Measurements from ENCODE around the gene UMOD.

The UMOD gene

GRCh38 chr16:20352615-20353014 lies at the start of gene UMOD:
Gene UMOD, minus strand, starts transcription at chr16:20352715. Its CDS starts 1,978 bp downstream, at chr16:20350737.
- no peak for DNase-seq

DNA sequence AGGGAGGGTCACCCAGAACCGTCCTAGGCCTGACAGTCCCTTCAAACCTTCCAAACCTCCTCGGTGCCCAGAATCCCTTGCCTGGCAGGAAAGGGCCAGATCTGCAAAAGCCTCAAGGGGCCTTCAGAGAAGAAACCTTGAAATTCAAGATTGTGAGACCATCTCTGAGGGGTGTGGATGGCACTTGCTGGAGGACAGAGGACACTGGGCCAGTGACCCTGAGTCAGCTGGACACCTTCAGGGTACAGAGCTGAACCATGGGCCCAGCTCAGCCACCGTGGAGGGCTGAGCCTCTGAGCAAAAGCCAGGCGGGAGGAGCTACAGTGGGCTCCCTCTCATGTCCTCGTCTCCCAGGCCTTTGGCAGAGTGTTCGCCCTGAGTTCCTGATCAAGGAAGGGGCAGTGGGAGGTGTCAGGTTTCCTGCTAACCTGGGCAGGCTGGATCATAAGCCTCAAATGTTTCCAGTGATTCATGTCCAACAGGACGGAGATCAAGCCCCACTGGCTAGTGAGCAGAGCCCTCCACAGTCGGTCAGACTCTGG lies 49.0 kb upstream of the UMOD start:
- DNase-seq = no peak

GRCh38 chr16:20401066-20401465 lies 48.6 kb upstream of the UMOD start:
- no peak for DNase-seq

DNA sequence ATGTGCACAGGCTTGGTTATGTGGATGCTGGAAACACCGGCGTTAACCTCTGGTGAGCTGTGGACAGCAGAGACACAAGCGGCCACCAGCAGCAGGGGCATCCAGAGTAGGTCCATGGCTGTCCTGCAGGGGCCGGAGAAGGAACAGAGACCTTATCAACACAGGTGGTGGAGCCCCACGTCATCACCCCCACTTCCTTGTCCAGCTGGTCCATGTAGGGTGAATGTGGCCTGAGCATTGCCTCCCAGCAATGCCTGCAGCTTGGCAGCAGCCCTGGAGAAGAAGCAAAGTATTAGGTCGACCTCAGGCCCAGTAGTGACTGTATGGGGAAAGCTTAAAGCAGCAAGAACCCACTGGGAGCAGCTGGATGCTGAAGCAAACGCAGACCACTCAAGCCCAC lies 46.7 kb upstream of the UMOD start:
- DNase-seq = no peak

GRCh38 chr16:20398603-20399002 lies 46.1 kb upstream of the UMOD start:
- DNase-seq = no peak

GRCh38 chr16:20397468-20398074 lies 45.1 kb upstream of the UMOD start:
- DNase-seq = no peak

DNA sequence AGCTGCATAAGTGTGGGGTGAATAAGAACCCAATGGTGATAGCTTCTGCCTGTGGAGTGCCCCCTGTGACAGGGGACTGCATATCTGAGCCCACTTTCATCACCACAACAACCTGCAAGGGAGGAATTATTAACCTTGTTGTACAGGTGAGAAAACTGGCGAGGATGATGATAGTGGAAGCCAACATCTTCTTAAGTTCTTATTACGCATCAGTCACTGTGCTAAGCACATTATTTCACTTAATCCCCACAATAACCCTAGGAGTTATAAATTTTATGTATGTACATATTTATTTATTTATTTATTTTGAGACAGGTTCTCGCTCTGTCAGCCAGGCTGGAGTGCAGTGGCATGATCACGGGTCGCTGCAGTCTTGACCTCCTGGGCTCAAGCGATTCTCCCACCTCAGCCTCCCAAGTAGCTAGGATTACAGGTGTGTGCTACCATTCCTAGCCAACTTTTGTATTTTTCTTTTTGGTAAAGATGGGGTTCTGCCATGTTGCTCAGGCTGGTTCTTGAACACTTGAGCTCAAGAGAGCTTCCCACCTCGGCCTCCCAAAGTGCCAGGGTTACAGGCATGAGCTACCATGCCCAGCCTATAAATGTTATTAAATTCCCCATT lies 44.4 kb upstream of the UMOD start:
- no peak for DNase-seq

DNA sequence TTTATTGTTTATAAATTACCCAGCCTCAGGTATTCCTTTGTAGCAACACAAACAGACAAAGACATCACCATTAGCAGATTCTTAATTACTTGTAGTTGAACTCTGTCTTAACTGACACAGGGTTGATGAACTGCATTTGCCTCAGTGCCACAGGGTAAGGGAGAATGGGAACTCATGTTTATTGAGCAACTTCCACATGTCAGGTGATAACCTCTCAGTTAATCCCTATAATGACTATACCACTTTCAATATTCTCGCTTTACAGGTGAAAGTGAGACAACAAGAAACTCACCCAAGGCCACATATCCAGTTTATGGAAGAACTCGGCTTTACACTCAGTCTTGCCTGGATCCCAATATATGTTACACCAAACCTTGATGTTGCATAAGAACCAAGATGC lies 43.4 kb upstream of the UMOD start:
- DNase-seq = no peak

DNA sequence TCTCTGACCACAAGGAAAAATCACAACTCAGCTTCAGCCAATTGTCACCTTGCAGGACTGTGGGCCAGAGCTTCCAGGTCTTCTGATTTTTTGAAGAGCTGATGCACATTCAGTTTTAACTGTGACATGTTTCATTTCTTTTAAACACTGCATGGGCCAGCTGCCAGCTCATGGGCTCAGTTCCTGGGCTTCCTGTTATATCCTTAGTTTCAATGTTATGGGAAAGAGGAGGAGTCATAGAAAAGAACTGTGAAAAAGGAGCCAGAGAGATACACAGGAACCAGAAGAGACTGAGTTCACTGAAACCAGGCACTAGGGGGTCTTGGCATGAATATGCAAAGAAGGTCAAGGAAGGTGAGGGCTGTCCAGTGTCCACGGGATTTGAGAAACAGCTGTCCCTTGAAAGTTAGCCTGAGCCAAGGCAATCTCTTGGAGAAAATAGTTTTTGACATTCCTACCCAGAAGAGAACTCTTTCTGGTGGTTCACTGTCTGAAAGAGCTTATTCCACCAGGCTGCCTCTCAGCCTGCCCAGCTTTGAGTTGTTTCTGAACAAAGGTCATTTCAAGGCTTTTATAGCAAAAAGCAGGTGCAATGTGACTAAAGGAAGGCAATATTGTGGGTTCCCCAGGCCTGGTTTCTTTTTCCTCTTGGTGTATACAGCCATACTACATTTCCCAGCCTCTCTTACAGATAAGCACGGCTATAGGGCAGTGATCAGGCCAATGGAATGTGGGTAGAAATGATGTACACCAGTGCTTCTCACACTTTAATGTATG lies 41.5 kb upstream of the UMOD start:
- DNase-seq = no peak

GRCh38 chr16:20391045-20391444 lies 38.5 kb upstream of the UMOD start:
- no peak for DNase-seq

DNA sequence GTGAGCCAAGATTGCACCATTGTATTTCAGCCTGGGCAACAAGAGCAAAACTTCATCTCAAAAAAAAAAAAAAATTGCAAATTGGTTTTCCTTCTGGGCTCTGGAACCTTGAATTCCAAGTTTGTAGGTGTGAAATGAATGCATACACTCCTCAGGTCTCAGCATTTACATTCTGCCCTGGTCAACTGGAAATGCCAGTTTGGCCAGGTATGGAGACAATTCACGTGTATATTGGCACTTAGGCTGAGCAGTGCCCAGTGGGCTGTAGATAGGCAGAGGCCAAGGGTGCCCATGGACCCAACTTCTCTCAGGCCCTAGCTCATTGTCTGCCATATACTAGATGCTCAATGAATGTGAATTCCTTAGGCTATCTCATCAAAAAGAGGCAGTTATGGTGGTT lies 36.3 kb upstream of the UMOD start:
- DNase-seq = no peak

DNA sequence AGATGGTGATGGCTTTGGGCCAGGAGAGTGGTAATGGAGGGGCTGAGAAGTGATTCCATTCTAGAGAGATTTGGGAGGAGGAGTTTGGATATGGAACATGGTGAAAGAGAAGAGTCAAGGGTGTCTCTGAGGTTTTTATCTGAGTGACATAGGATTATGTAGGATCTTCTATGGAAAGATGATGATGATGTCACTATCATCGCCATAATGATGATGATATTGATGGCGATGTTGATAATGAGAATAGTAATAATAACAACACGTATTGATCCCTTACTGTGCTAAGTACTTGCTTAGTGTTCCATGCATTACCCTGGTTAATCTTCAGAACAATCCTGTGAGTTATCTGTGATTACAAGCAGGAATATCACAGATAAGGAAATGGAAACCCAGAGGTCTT lies 35.5 kb upstream of the UMOD start:
- DNase-seq = no peak

GRCh38 chr16:20385844-20386832 lies 33.6 kb upstream of the UMOD start:
- no peak for DNase-seq

DNA sequence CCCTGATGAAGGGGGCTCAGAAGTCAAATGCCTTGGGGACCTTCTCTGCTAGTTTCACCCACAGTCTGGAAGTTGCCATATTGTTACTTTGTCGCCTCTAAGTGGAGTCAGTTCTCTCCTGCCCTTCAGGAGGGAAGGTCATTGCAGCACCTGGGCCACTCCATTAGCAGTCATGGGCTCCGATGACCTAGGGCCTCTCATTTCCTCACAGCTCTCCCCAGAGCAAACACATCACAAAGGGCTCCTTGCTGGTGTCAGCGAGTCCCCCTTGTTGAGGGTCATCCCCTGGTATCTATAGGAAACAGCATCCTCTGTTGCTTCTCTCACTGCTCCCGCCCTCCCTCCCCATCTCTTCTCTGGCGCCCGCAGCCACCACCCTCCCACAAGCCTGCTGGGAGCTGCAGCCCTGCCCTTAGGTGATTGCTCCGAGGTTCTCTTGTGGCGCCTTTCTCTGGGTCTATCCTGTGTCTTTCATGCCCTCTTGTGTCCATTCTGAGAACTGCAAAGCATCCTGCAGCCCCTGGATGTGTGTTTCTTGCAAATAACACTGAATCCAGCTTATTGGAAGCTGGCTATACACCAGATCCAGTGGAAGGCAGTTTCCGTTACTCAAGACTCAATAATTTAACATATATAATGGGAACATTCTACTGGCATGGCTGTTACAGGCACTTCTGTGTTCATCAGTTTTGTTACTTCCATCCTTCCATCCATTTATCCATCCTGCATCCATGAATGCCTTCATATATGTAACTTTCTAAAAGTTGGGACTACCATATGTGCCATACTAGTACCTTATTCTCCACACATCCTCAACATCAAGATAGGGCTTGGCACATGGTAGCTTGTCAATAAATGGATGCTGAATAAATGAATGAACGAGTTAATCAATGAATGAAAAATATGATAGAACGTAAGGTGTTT lies 30.9 kb upstream of the UMOD start:
- no peak for DNase-seq

GRCh38 chr16:20382202-20382948 lies 29.9 kb upstream of the UMOD start:
- DNase-seq = no peak

- DNase-seq = no peak
These were observed 28.3 kb upstream of the UMOD start for GRCh38 chr16:20380782-20381181.

DNA sequence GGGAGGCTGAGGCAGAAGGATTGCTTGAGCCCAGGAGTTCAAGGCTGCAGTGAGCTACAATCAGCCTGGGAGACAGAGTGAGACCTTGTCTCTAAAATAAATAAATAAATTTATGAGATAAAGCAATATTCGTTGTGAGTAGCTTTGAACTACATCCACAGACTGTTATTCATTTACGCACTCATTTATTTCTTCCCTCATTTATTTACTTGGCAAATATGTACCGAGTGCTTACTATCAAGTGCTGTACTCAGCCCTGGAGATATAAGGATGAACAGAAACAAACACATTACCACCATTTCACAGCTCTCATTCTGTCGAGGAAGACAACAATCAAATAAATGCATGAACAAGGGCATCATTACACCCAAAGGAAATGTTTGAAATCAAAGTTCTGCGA lies 24.7 kb upstream of the UMOD start:
- DNase-seq = no peak

GRCh38 chr16:20372701-20373100 lies 20.2 kb upstream of the UMOD start:
- DNase-seq = no peak

DNA sequence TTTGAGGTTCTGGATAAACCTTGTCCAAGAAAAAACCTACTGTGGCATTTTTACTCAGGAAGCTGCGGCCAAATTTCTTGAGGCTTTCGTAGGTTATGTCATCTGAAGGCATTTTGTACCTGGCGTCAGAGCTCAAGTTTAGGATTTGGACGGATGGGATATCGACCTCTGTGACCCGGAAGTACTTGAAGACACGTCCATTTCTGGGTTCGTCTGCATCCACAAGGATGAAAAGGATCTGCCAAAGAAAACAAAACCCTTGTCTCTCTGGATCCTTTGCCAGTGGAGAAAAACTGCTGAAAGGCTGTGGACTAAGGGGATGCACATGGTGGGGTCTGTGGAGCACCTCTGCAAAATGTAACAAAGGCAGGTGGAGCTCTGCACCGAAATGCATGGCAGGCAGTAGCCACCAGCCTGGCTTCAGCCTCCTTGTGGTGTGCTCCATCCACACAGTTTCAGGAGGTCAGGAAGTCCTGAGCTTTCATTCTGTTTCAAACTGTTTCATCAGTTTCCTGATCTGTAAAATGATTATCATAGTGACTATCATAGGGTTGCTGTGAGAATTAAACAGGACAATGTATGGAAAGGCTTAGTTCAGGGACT lies 17.0 kb upstream of the UMOD start:
- DNase-seq = no peak

DNA sequence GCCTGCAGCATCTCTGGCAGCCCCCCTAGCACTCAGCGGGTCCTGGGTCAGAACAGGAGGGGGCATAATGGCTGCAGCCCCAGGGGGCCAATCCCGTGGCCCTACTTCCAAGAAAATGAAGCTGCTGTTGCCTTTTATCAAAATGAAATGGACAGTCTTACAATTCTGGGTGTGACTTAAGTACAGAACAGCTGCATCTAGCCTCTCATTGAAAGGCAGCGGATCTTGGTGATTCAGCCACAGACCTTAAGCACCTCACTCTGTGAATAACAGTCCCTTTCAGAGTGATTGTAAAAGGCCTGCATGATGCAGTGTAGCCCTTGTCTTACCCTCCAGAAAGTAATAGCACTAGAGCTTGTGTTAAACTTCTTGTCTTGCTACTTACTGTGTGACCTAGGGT lies 11.5 kb upstream of the UMOD start:
- DNase-seq = no peak
